NCI-H1048 (cell line): ENCODE measurements around the gene SH3TC2.
"Not testable (repeated sequence)": the region's sequence is repeated elsewhere in the genome, so short reads cannot be mapped to it uniquely, and the experiment has no call there.

Experiments
- DNase-seq: peaks from one replicate; lab custom pipeline; 2025; lab: John Stamatoyannopoulos, UW

SH3TC2 gene

GRCh38 chr5:149063017-149063687 is at the start of gene SH3TC2:
SH3TC2 (minus strand) TSS chr5:149063062; CDS start chr5:149063022, 40 bp downstream.
- DNase-seq: peak; percentile 40

- no peak for DNase-seq
These were observed 47.5 kb upstream of the SH3TC2 start for GRCh38 chr5:149110406-149110805.

- DNase-seq: no peak
These were observed 45.9 kb upstream of the SH3TC2 start for GRCh38 chr5:149108651-149109280.

- DNase-seq: no peak
These were observed 37.5 kb upstream of the SH3TC2 start for GRCh38 chr5:149100331-149100730.

GRCh38 chr5:149099920-149100319 is 37.1 kb upstream of the SH3TC2 start:
- no peak for DNase-seq

GRCh38 chr5:149094996-149095395 is 32.1 kb upstream of the SH3TC2 start:
- no peak for DNase-seq

- no peak for DNase-seq
These were observed 30.8 kb upstream of the SH3TC2 start for GRCh38 chr5:149093625-149094024.

- no peak for DNase-seq
These were observed 26.9 kb upstream of the SH3TC2 start for GRCh38 chr5:149089796-149090195.

- no peak for DNase-seq
These were observed 25.8 kb upstream of the SH3TC2 start for GRCh38 chr5:149088686-149089085.

- DNase-seq: no peak
These were observed 21.0 kb upstream of the SH3TC2 start for GRCh38 chr5:149083846-149084245.

- no peak for DNase-seq
These were observed 19.4 kb upstream of the SH3TC2 start for GRCh38 chr5:149082271-149082670.

GRCh38 chr5:149080294-149080693 is 17.4 kb upstream of the SH3TC2 start:
- DNase-seq: no peak

GRCh38 chr5:149079883-149080282 is 17.0 kb upstream of the SH3TC2 start:
- no peak for DNase-seq

GRCh38 chr5:149074071-149074470 is 11.2 kb upstream of the SH3TC2 start:
- DNase-seq: not testable (repeated sequence)

GRCh38 chr5:149073213-149073612 is 10.4 kb upstream of the SH3TC2 start:
- DNase-seq: no peak

- DNase-seq: no peak
These were observed 9.9 kb upstream of the SH3TC2 start for GRCh38 chr5:149072791-149073190.

- no peak for DNase-seq
These were observed 9.5 kb upstream of the SH3TC2 start for GRCh38 chr5:149072376-149072775.

GRCh38 chr5:149071756-149072155 is 8.9 kb upstream of the SH3TC2 start:
- DNase-seq: no peak

- DNase-seq: no peak
These were observed 8.4 kb upstream of the SH3TC2 start for GRCh38 chr5:149071216-149071615.

GRCh38 chr5:149069711-149070110 is 6.8 kb upstream of the SH3TC2 start:
- DNase-seq: no peak

- DNase-seq: no peak
These were observed 1.1 kb upstream of the SH3TC2 start for GRCh38 chr5:149063896-149064478.

GRCh38 chr5:149062371-149063016 is 368 bp downstream of the SH3TC2 start:
- no peak for DNase-seq

- DNase-seq: no peak
These were observed 1.5 kb downstream of the SH3TC2 start for GRCh38 chr5:149061341-149061740.
